GM18502 (cell line): ENCODE measurements around the gene NFKB2.

Source experiments
- ATAC-seq: cut with Tn5 transposase; IDR thresholded peaks from one replicate; pipeline ENCODE4 v1.9.1; 2021; ENCODE audit warnings: mild to moderate bottlenecking; ENCODE audit not compliant: unreplicated experiment, poor library complexity

The NFKB2 gene

DNA sequence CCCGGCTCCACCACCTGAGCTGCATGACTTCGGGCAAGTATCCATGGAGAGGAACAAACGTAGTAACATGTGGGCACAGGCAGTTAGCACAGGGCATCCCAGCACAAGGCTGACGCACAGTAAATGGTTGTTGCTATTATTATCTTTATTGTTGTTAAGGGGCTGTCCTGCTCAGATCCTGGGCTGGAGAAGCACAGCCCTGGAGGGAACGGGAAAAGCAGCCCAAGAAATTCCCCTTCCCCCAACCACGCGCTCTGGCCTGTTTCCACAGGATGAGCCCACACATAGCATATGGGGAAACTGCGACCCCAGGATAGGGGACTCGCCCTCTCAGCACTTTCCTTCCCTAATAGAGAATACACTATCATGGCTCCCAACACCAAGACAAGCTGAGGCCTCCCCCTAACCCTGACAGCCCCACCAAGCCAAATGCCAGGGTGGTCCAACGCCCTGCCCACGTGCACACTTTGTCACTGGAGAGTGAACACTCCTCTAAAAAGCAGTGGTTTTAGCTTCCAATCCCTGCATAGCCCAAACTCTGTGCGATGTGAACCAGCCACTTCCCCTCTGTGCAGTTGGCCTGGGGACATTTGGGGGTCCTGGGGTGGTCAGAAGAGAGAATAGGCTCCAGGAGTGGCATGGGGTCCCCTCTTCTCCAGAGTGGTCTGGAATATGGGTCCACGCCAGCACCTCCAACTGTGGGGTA, 12.1 kb downstream of the NFKB2 start:
- ATAC-seq: no peak

DNA sequence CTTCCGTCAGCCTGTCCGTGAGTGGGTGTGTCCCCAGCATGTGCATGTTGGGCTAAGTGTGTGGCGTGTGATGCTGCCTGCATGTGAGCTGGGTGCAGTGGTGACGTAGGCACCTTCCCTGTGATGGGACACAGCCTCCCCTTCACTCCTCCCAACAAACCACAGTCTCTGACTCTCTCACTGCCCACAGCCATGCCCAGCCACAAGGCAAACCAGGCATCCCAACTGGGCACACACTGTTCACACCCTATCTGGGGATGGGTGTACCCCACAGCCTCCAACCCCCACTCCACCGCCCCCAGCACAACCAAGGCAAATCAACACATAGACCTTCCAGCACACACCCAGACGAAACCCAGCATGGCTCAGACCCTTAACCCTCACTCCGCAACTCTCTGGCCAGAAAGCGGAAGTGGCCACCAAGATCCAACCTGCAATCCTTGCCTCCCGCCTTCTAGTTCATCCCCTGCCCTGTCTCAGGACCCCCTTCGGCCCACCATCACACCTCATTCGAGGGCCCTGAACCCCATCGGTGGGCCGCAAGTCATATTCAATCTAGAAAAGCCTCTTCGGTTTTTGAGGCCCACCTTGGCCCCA, 12.7 kb downstream of the NFKB2 start:
- ATAC-seq: no peak

DNA sequence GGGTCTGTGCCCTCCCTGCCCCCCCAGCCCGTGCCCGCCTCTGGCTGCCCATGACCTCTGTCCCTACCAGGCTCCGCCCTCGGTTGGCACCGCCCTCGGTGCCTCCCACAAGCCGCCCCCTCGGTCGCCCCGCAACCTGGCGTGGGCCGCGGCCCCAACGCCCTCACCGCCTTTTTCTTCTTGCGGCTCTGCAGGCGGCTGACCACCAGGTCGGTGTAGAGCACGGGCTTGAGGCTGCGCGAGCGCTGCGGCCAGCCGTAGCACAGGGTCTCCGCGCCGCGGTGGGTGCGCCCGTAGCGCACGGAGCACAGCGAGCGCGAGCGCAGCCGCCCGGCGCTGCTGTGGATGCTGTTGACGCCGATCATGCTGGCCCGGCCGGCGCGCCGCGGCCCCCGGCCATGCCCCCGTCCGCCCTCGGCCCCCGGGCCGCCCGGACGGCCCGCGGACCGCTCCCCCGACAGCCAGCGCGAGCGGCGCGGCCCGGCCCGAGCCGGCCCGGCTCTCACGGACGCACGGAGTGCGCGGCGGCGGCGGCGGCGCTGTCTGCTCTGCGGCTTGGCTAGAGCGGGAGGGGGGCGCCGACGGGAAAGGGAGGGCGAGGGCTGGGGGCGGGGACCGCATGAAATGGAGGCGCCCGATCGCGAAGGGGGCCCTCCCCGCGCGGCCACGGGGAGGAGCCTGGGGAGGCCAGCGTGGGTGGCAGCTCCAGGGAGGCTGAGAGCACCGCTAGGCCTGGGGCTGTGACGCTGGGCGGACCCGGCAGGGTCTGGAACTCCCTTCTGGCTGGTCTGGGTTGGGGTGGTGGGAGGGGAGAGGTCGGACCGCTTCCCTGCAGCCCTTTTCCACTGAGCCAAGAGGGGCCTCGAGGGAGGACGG, 13.5 kb downstream of the NFKB2 start:
- ATAC-seq: no peak

DNA sequence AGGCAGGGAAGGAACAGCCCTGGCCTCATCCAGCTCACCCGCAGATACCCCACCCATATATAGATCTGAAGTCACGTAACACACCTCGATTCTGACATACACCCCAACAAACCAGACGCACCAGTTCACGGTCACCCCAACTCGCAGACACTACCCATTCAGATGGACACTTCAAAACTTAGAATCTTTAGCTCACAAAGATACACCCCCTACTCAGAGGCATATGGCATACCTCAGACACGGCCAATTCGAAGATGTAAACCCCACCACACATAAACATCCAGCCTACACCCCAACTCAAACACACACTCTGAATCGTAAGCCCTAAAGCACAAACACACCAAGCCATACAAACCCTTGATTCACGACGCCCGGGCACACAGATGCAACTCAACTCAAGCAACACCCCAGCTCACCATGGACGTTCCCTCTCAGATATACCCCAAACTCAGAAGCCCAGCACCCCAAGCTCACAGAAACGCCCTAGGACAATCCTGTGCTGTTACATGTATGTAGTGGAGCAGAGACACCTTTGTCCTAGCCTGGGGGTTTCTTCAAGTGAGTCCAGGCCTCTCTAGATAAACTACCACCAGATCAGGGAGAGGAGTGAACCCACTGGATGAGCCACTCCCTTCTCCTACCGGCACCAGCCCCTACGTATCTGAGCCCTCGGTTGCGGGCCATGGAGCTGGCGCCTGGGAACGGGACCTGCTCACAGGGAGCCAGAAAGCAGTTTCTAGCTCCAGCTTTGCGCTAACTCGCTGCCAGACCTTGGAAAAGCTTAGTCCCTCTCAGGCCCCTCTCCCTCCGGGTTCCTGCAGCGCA, 14.3 kb downstream of the NFKB2 start:
- no peak for ATAC-seq

DNA sequence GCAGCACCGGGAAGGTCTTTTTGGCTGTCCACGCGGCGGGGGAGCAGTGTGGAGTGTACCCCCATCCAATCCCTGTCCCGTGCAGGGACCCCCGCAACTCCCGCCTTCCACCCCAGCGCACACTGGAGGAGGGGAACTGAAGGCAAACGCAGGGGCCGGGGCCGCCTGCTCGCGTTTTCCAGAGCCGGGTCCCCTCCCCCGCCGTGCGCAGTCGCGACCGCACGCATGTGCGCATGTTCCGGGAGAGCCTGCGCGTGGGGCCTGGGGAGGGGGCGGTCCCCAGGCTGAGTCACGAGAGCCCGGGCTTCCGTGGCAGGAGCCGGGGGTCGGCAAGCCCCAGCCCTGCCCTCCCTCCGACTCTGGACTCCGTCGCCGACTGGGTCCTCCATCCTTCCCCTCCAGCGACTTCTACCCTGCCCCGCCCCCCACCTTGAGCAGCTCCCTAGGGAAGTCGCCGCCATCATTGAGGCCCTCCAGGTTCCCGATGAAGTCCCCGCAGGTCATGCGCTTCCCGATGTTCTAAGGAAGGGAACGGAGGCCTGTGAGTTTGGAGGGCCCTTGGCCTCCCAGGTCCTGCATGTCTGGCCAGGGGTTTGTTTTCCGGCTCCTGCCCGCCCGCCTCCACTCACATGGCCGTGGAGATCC, 15.0 kb downstream of the NFKB2 start:
- no peak for ATAC-seq

DNA sequence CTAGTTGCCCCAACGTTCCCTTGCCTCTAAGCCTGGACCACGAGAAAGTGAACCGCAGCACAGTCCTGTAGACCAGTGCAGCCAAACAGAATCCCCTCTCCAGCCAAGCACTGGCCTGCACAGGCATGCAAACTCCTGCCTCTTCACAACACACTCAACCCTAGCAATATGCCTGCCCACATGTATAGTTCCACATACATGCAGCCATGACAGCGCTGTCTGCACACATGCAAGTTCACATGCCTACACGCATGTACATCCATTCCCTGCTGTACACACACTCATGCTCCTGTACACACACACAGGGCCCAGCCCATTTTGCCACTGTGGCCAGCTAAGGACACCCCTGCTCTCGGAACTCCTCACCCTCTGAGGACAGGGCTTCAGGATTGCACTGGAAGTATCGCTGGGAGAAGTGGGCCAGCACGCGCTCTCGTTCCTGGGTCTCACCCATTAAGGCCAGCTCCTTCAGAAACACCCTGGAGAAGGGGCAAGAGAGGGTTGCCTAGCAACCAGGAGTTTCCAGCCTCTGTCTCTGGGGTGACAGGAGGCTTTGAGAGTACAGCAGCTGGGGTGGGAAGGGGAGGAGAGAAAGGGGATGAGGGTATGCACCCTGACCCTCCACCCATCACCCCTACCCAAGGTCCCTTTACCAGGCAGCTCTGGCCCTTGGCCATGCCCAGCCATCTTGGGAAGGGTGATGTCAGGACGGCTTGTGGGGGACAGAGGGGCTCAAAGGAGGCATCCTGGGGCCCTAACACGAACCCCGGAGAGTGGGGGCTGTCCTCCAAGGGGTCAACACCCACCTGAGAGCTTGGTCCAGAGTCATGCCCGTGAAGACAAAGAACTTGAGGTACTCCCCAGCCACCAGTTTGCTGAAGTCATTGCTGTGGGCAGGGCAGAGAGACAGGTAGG, 16.1 kb downstream of the NFKB2 start:
- ATAC-seq: no peak

DNA sequence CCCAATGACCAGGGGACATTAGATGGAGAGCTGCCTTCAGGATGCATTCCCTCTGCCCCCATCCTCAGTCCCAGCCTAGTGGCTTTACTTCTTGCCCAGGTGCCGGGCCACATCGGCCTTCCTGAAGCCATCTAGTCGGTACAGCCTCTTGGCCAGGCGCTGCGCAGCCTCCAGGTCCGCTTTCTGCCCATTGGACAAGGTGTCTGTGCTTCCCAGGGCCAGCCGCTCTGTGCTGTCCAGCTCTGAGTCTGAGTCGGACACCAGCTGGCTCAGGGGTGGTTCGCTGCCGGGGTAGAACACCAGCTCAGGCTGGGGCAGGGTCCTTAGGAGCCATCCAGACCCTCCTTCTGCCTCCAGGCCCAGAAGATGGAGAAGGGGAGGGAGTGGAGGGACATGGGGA, 16.8 kb downstream of the NFKB2 start:
- no peak for ATAC-seq

DNA sequence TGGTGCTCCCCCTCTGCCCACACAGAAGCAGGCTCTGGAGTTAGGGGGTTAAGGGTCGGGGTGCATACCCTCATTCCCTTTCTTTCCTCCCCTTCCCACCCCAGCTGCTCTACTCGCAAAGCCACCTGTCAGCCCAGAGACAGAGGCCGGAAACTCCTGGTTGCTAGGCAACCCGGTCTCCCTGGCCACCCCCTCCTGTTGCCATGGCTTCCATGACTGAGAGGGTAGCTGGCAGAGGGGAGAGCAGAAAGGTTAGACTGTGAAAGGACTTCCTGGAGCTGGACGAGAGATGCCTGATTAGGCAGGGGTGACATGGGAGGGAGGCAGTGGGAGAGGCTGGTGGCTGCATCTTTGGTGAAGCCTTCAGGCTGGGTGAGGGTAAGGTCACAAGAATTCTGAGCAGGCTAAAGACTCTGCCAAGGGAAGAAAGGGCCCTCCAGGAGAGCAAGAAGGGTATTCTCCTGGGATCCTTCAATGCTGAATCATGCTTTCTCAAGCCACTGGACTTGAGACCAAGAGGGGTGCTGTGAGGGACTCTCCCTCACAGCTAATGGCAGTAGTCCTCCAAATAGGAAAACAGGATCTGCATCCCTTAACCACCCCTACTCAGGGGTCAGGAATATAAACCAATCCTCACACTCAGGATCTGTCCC, 17.7 kb downstream of the NFKB2 start:
- no peak for ATAC-seq

DNA sequence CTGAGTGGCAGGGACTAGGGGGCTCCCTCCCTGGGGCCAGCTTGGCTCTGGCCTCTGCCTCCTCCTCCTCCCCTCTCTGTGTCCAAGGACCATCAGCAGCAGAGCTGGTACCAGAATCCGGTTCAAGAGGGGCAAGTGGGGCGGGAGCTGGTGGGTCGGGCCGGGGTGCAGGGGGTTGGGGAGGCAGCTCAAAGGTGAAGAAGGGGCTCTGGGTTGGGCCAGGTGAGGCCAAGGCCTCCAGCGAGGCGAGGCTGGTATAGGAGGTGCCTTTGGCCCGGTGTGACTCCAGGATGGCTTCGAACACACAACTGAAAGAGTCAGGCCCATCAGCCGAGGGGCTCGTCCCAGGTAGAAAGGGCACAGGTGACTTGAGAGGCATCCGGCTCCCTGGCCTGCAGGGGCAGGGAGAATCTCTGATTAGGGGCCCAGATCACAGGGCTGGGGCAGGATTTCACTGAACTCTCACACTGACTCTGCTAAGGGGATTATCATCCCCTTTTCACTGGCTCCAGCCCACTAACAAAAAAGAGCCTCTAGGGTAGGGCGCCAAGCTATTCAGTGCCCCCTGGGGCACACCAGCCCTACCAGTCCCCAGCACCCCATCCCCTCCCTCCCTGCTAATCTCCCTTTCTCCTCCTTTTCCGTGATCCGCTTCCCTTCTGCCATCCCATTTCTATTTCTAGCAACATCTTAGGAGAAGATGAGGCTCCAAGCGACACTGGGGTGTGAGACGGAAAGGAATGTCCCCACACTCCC, 18.5 kb downstream of the NFKB2 start:
- no peak for ATAC-seq

DNA sequence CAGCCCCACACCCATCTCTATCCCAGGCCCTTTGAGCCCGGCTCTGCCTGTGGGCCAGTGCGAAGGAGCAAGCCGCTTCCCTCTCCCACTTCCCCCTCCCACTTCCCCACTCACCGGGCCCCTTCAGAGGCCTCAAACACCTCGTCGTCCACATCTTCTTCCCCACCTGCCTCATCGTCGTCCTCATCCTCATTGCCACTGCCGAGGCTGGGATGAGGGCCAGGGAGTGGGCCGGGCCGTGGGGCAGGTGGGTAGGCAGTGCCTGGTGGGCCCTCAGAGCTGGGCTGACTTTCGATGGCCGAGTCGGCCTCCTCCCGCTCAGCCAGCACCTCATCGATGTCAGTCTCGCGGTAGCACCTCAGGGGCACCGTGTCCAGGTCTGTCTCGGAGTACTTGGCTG, 19.2 kb downstream of the NFKB2 start:
- no peak for ATAC-seq

DNA sequence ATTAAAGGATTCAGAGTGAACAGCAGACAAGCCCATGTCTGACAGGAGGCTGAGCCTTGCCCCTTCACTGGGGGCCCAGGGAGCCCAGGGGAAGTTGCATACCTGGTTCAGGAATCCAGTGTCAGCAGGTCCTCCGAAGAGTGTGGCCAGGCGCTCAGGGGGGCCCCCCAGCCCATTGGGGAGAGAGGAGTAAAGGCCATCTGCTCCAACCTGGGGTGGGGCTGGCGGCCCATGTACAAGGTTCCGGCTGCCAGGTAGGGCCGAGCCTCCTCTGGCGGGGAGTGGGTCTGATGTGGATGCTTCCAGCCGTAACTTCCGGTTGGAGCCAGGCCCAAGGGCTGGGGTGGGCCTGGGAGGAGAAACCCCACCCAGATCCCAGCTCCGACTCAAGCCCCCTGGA, 20.8 kb downstream of the NFKB2 start:
- ATAC-seq: no peak

DNA sequence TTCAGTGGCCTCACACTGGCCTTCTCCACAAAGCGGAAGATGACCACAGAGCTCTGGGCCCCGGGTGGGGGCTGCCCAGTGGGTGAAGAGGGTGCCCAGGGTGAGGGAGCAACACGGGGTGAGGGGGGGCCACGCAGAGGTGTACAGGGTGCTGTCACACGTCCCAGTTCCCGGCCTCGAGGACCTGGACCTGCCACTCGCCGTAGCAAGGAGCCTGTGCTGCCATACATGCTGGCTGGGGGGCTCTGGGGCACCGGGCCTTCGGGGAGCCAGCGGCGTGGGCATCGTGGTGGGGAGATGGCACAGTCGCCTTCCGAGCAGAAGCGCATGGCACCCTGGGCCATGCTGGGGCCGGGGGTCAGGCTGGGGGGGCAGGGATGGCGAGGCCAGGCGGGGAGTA, 21.2 kb downstream of the NFKB2 start:
- no peak for ATAC-seq

DNA sequence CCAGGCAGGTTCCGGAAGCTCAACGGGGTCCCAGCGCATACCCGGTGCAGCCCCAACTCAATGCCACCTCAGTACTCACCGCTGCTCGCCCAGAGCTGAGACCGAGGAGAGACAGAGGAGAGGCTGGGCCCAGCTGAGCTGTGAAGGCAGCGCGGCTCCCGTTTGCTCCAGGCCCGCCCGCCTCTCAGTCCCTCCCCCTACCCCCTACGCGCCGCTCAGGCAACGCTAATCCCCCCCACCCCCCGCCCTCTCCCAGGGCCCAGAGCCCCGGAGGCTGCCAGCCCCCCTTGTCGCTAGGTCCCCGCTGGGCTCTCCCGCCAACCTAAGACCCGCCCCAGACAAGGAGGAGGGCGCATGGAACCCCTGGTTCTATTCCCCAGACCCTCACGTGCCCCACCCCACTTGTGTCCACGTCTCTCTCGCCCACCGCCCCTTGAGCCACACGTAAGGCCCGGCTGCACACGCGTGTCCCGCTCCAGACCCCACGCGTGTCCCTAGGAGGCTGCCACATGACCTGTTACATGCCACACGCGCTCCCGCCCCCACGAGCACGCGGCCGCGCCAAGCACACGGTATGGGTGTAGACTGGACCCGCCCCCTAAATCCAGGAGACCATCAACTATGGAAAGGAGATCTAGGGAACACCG, 23.2 kb downstream of the NFKB2 start, which contains the start of gene PSD:
TSS of gene PSD (minus strand) at position 164 of the 647 bp plus-strand sequence. CDS start 1,747 bp downstream, outside the sequence.
- no peak for ATAC-seq

DNA sequence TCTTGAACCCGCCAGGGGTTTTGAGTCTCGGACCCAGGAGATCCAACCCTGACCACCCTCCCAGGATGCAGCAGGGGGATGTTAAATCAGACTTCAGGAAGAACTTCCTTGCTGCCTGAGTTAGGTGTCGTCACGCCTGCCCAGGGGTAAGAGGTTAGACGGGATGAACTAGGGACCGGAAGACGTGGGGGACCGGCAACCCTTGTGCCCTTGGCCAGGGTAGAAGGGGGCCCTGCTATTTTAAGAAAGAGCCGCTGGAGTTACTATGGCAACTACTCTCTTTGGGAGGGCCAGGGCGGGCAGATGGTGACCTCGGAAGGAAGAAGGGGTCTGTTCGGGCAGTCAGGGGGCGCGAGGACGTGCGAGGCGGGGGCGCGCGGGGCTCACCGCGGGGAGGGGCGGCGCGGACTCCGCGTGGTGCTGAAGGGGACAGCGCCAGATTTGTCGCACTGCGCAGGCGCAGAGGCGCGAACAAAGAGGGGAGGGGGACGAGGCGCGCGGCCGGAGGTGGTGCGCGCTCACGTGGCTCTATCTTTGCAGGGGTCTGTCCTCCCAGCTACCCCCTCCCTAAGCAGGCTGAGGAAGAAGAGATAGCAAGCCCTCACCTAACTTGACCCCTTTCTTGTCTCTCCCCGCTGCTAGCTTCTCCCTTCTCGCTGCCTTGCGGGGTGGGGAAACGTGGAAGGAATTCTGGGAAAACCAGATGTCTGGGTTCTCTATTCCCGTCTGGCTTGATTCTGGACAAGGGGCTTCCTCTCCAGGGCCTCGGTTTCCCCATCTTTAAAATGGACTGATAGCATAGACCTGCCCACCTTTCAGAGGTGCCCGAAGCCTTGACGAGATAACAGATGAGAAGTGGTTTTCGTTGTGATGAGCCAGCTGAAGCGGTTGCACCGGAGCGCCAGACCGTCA, 24.0 kb downstream of the NFKB2 start:
- ATAC-seq: no peak

DNA sequence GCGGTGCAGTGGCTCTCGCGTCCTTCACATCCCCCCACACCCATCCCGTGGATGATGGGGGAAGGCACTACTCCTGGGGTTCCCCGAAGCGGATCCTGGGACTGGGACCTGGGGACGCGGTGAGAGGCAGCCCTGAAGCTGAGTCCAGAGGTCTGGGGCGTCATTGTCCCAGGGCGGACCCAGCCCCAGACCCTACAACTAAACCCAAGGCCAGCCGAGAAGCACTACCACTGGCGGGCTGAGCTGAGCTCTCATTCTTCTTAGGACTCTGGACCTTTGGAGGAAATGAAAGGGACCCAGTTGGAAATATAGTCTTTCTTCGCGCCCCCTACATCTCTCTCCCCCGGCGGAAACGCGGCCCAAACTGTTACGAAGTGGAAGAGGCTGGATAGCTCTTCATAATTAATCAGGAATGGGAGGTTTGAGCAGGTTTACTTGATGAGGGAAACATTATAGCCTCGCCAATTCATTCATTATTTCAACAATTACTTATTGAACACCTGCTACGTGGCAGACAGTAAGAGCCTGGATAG, 24.7 kb downstream of the NFKB2 start:
- ATAC-seq: no peak
